GM03348 (cell line): ENCODE measurements around the gene DMD.
"Not testable (repeated sequence)": the region's sequence is repeated elsewhere in the genome, so short reads cannot be mapped to it uniquely, and the experiment has no call there.

Experiments used
- DNase-seq: peaks from one replicate; pipeline ENCODE4 v3.0.0; 2012; ENCODE audit warnings: low spot score

DMD gene

GRCh38 chrX:32851556-32851955 is 359.8 kb downstream of the DMD start:
- DNase-seq = no peak

DNA sequence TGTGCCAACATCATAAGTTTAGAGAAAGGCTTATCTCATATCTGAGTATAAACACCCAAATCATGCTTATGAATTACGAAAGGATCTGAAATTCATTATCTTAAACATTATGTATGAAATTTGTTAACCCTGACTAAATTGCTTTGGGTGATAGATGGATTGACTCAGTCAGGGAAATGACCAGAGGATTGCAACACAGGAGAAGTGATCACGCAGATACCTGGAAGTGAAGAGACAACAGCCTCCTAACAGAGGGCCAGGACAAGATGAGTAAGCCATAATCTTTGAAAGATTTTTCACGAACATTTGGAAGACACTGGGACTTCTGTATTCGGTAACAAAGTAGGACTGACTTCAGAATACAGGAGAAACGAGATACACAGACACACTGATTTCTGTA is 363.4 kb downstream of the DMD start:
- DNase-seq = no peak

- DNase-seq = no peak
These were observed 369.3 kb downstream of the DMD start for GRCh38 chrX:32842053-32842452.

- no peak for DNase-seq
These were observed 371.6 kb downstream of the DMD start for GRCh38 chrX:32839781-32840180.

DNA sequence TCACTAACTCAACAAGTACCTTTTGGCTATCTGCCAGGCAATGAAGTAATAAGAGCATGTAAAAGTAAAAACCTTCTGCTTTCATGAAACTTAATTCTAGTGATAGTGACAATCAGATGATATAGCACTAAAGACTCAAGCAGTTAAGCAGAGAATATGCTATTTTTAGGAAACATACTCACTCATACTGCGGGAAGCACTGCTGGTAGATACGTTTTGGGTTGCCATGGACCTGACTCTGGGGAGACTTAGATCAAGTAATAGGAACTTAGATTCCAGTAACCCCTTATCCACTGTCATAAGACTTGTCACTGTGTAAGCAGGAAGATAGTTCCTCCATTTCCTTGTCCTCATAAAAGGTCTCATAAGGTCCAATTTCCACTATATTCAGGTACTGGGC is 386.3 kb downstream of the DMD start:
- no peak for DNase-seq

GRCh38 chrX:32804034-32804433 is 407.3 kb downstream of the DMD start:
- no peak for DNase-seq

- DNase-seq = no peak
These were observed 412.4 kb downstream of the DMD start for GRCh38 chrX:32798990-32799389.

GRCh38 chrX:32788936-32789335 is 422.4 kb downstream of the DMD start:
- no peak for DNase-seq

DNA sequence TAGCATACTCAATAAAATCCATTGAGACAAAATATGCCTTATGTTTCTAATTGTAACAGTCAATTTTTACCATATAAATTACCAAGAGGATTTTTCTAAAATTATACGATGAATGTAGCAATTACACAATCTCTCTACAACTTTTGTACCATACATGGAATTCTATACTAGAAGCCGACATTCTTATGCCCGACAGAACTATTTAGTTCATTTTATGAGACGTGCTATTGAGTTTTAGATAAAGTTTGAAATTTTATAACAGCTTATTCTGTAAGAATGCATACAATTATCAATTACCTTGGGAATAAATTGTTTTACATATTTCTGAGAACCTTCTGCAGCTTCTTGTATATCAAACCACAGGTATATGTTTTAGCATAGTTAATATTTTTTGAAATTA is 431.2 kb downstream of the DMD start:
- DNase-seq = no peak

GRCh38 chrX:32778965-32779364 is 432.4 kb downstream of the DMD start:
- DNase-seq = no peak

DNA sequence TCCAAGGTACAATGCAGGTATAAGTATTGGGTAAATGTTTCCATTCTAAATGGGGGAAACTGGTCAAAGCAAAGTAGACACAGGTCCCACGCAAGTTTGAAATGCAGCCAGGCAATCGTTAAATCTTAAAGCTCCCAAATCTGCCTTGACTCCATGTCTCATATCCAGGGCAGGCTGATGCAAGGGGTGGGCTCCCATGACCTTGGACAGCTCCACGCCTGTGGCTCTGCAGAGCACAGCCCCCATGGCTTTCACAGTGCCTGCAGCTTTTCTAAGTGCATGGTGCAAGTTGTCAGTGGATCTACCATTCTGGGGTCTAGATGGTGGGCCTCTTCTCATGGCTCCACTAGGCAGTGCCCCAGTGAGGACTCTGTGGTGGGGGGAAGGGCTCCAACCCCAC is 436.4 kb downstream of the DMD start:
- DNase-seq = no peak

DNA sequence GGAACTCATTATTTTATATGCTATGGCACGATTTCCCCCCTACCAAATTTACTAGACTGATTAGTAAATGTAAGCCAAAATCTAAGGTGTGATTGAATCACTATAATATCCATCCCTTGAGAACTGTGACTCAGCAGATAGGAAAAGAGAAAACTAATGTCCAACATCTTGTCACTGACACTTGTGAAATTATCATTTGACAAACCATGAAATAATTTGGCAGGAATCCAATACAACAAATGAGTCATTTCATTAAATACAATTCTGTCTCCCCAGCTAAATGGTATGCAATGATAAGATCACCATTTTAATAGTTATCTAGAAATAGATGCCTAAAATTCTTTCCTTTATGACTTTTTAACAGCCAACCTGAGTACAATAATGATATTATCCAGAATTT is 462.3 kb downstream of the DMD start:
- no peak for DNase-seq

DNA sequence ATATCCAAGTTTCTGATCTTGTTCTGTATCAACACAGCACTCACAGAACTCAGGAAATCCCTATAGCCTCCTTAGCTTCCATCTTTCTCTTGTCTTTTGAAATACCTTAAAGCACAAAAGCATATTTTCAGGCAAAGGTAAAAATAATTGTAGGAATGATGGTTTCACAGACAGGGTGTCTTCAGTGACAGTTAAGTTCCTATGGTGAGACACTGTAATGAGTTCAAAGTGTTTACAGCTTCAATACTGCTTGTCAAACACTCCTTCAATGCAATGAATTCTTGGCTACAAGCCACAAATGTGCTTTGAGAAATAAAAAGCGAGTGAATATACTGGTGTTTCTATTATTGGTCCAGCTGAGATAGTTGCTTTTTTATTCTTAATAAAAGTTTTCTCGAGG is 466.0 kb downstream of the DMD start:
- DNase-seq = no peak

DNA sequence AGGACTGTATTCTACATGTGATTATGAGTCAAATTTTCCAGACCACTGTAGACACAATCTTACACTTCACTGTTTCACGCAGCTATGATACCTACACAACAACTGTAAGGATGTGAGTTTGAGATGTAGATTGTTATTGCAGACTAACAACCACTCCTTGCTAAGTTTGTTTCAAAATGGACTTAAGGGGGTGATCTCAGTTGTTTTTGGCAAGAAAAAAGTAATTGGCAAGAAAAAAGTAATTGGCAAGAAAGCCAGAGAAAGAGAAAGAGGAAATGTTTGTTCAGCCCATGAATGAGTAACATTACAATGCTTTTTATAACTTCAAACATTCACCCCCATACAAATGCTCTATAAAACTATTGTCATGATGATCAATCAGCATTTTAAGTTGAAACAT is 466.4 kb downstream of the DMD start:
- no peak for DNase-seq

DNA sequence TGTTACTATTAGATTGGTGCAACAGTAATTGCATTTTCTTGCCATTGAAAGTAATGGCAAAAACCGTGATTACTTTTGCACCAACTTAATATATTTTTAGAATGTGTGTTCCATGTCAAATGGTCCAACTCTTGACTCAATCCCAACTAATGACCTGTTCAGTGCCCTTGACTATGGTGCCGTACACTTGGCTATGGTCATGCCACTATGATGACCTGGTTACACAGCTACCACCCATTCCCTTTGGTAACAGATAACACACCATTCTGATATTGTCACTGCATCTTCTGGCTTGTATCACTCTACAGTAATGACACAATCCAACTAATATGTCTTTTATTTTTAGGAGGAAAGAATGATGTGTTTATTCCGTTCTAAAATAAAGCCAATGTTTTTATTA is 469.4 kb downstream of the DMD start:
- no peak for DNase-seq

DNA sequence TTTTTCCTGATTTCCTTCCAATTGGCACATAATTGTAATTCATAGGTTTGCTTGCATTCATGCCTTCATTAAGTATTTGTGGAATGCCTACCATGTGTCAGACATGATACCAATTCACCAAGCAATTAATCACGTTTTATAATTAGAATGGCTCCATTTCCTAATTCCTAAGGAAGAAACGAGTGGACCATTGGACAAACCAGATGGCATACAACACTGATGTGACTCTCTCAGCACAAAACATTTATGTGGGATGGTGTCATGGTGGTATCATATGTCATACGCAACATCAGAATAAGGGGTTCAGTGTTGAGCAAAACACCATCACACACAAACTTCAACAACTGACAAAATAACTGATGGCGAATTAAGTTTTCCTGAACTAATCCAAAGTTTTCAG is 502.8 kb downstream of the DMD start:
- DNase-seq = no peak

- not testable (repeated sequence) for DNase-seq
These were observed 506.0 kb downstream of the DMD start for GRCh38 chrX:32705385-32705784.

DNA sequence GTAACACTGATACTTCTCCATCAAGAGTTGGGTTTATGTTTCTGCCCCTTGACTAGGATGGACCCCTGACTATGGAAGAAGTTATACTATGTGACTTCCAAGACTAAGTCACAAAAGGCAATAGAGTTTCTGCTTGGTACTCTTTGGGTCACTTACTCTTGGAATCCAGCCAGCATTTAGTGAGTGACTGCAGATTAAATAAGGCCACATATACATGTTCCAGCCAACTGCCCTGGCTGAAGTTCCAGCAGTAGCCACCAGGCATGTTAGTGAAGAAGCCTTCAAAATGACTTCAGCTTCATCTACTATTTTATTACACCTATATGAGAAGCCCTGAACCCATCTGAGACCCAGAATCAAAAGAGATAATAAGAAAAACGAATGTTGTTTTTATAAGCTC is 524.0 kb downstream of the DMD start:
- no peak for DNase-seq

GRCh38 chrX:32678487-32678886 is 532.9 kb downstream of the DMD start:
- DNase-seq = no peak

DNA sequence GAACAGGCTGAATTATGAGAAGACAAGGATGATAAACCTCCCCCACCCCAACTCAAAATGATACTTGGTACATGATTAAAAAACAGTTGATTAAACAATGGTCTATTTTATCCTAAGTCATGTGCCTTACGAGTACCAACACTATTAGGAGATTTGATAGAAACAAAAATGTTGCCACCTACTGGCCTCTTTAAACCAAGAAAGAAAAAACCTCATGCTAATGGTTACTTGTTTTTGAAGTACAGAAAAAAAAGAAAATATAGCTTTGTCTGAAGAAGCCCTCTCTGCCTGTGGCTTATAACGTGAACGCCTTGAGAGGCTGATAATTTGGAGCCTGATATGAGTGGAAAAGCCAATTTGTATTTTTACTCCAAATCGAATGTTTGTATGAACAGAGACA is 538.2 kb downstream of the DMD start:
- no peak for DNase-seq

- DNase-seq = no peak
These were observed 548.8 kb downstream of the DMD start for GRCh38 chrX:32662516-32662915.

DNA sequence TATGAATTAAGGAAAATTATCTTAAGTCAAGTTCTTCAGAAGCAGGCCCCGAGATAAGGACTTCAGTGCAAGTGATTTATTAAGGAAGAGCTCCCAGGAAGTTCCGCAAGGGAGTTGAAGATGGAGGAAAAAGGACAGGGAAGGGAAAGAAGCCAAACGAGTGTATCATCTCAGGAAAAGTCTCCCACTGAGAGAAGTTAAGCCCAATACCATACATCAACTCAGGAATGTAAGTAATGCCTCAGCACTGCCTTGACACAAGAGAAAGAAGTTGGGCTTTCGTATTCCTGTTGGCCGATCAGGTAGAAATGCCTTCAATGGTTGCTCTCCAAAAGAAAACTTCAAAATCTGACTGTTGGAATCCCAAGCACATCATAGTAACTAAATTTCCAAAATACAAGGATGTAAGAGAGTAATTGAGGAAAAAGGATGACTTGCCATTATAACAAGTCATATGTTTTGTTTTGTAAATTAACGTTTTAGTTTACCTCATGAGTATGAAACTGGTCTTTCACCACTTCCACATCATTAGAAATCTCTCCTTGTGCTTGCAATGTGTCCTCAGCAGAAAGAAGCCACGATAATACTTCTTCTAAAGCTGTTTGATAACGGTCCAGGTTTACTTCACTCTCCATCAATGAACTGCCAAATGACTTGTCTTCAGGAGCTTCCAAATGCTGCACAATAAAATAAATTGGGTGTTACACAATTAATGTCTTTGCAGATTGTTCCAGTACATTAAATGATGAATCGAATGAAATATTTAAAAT is 566.7 kb downstream of the DMD start:
- no peak for DNase-seq

GRCh38 chrX:32642283-32642682 is 569.1 kb downstream of the DMD start:
- no peak for DNase-seq

GRCh38 chrX:32618154-32618553 is 593.2 kb downstream of the DMD start:
- DNase-seq = no peak

GRCh38 chrX:32614707-32615106 is 596.6 kb downstream of the DMD start:
- DNase-seq = no peak
